Parathyroid adenoma (tissue), 2 donors: ENCODE results near the gene FAM222A.

ENCODE experiments used
- H2AFZ ChIP-seq: fragments of 300-600 bp; sonication (generic); one replicate; pipeline ENCODE4 v1.7.0; 2017; ENCODE audit warnings: antibody characterized with exemption, mild to moderate bottlenecking
- H3K27ac ChIP-seq: fragments of 300-600 bp; sonication (generic); one replicate; pipeline ENCODE4 v1.7.0; 2017
- H3K27me3 ChIP-seq: fragments of 300-600 bp; sonication (generic); one replicate; pipeline ENCODE4 v1.7.0; 2017; ENCODE audit warnings: low read length; ENCODE audit not compliant: control insufficient read depth, insufficient read depth
- H3K36me3 ChIP-seq: fragments of 300-600 bp; sonication (generic); one replicate; pipeline ENCODE4 v1.7.0; 2017; ENCODE audit warnings: low read length; ENCODE audit not compliant: control insufficient read depth, insufficient read depth
- H3K4me1 ChIP-seq: fragments of 300-600 bp; sonication (generic); one replicate; pipeline ENCODE4 v1.7.0; 2017; ENCODE audit warnings: control low read depth
- H3K4me2 ChIP-seq: fragments of 300-600 bp; sonication (generic); one replicate; pipeline ENCODE4 v1.7.0; 2017; ENCODE audit warnings: low read length
- H3K4me3 ChIP-seq: fragments of 300-600 bp; sonication (generic); one replicate; pipeline ENCODE4 v1.7.0; 2017; ENCODE audit warnings: low read depth, low read length
- H3K79me2 ChIP-seq: fragments of 300-600 bp; sonication (generic); one replicate; pipeline ENCODE4 v1.7.0; 2017; ENCODE audit warnings: control low read depth
- H3K9ac ChIP-seq: fragments of 300-600 bp; sonication (generic); one replicate; pipeline ENCODE4 v1.7.0; 2017; ENCODE audit warnings: mild to moderate bottlenecking
- H3K9me3 ChIP-seq: fragments of 300-600 bp; sonication (generic); one replicate; pipeline ENCODE4 v1.7.0; 2017; ENCODE audit warnings: low read length; ENCODE audit not compliant: control insufficient read depth
- CTCF ChIP-seq: fragments of 300-600 bp; sonication (generic); IDR thresholded peaks from one replicate; pipeline ENCODE4 v1.7.0; 2017; ENCODE audit warnings: antibody characterized with exemption, mild to moderate bottlenecking
- donor health status: primary hyperparathyroidism.

FAM222A gene

GRCh38 chr12:109722022-109722720 lies 8.5 kb downstream of the FAM222A start:
- no peak overlapping the region for H2AFZ ChIP-seq
- no peak overlapping the region for H3K4me3 ChIP-seq
- H3K4me1 ChIP-seq: peaks cover 6% of the 10 kb centered on the region
- no peaks in the 10 kb centered on the region for H3K79me2 ChIP-seq
- H3K27me3 ChIP-seq: no peaks in the 10 kb centered on the region
- H3K9me3 ChIP-seq: no peaks in the 10 kb centered on the region
- no peak overlapping the region for H3K27ac ChIP-seq
- no peaks in the 10 kb centered on the region for H3K36me3 ChIP-seq
- TF ChIP-seq CTCF: no peak
- H3K4me2 ChIP-seq: no peak overlapping the region
- no peak overlapping the region for H3K9ac ChIP-seq

GRCh38 chr12:109722721-109723094 lies 9.1 kb downstream of the FAM222A start:
- Histone ChIP-seq H3K9ac (no peak overlapping the region), H3K36me3 (no peaks in the 10 kb centered on the region), H3K4me3 (no peak overlapping the region), H3K4me2 (no peak overlapping the region), H3K27me3 (no peaks in the 10 kb centered on the region), H2AFZ (no peak overlapping the region), H3K9me3 (no peaks in the 10 kb centered on the region), H3K4me1 (peaks cover 6% of the 10 kb centered on the region), H3K79me2 (no peaks in the 10 kb centered on the region), H3K27ac (no peak overlapping the region)
- no peak for TF ChIP-seq CTCF

GRCh38 chr12:109723311-109723881 lies 9.8 kb downstream of the FAM222A start:
- Histone ChIP-seq H3K36me3 (no peaks in the 10 kb centered on the region), H2AFZ (no peak overlapping the region), H3K27ac (no peak overlapping the region), H3K27me3 (no peaks in the 10 kb centered on the region), H3K9ac (no peak overlapping the region), H3K4me2 (no peak overlapping the region), H3K79me2 (no peaks in the 10 kb centered on the region), H3K9me3 (no peaks in the 10 kb centered on the region), H3K4me3 (no peak overlapping the region), H3K4me1 (peaks cover 5% of the 10 kb centered on the region)
- no peak for TF ChIP-seq CTCF

DNA sequence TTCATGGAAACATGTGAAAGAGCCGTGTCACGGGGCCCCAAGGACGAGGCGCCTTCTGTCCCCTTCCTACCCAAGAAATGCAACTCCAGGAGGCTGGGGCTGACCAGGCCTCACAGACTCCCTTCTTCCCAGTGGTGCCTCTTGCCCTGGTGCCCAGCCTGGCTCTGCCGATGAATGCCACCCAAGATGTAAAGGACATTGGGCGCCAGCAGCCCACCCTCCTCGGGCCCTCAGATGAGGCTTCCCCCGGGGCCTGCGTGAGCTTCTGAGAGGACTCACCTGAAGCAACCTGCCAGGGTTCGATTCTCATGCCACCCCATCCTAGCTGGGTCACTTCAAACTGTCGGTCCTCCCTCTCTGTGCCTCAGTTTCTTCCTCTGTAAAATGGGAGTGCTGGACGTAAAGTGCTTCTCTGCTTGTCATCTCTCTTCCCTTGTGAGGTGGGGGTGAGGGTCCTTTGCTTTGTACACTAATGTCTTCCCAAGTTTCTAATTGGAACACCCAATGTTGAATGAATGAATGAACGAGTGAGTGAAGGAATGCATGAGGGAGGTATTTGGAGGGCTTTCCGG lies 10.8 kb downstream of the FAM222A start:
- H3K27me3 ChIP-seq: no peaks in the 10 kb centered on the region
- H3K36me3 ChIP-seq: no peaks in the 10 kb centered on the region
- H3K4me3 ChIP-seq: no peak overlapping the region
- H2AFZ ChIP-seq: no peak overlapping the region
- no peak overlapping the region for H3K9ac ChIP-seq
- H3K79me2 ChIP-seq: no peaks in the 10 kb centered on the region
- no peak for TF ChIP-seq CTCF
- H3K4me2 ChIP-seq: no peak overlapping the region
- no peaks in the 10 kb centered on the region for H3K4me1 ChIP-seq
- H3K9me3 ChIP-seq: no peaks in the 10 kb centered on the region
- no peak overlapping the region for H3K27ac ChIP-seq
